ENCODE data around the gene TCF12.

The TCF12 gene

GRCh38 chr15:57221134-57221533 is 302.7 kb downstream of the TCF12 start:
- TF ChIP-seq REST (IDR thresholded peaks at IDR 0.05; ENCODE audit: low read depth) = no peak
- no peak for TF ChIP-seq TCF12 (IDR thresholded peaks at IDR 0.05; ENCODE audit: low read depth)

- no peak for TF ChIP-seq TCF12 (IDR thresholded peaks at IDR 0.05; ENCODE audit: low read depth)
- TF ChIP-seq TEAD4 (IDR thresholded peaks at IDR 0.05) = no peak
- no peak for TF ChIP-seq NFIC (IDR thresholded peaks at IDR 0.05)
- no peak for TF ChIP-seq FOXM1 (IDR thresholded peaks at IDR 0.05; ENCODE audit: borderline replicate concordance, low read depth)
- no peak for TF ChIP-seq RAD21 (IDR thresholded peaks at IDR 0.05; ENCODE audit: low read depth)
- no peak for TF ChIP-seq CEBPB (IDR thresholded peaks at IDR 0.05)
- TF ChIP-seq EP300 (IDR thresholded peaks at IDR 0.05; ENCODE audit: borderline replicate concordance) = no peak
- TF ChIP-seq YY1 (IDR thresholded peaks at IDR 0.05; ENCODE audit: low read depth) = no peak
- TF ChIP-seq REST (IDR thresholded peaks at IDR 0.05; ENCODE audit: low read depth) = no peak
- TF ChIP-seq EGR1 (IDR thresholded peaks at IDR 0.05) = no peak
- no peak for TF ChIP-seq USF1 (IDR thresholded peaks at IDR 0.05)
- TF ChIP-seq TAF1 (IDR thresholded peaks at IDR 0.05; ENCODE audit: low read depth) = no peak
- no peak for TF ChIP-seq ZBTB7A (IDR thresholded peaks at IDR 0.05; ENCODE audit: low read depth)
- no peak for TF ChIP-seq CREB1 (IDR thresholded peaks at IDR 0.05; ENCODE audit: low read depth)
- TF ChIP-seq MAX (IDR thresholded peaks at IDR 0.05) = no peak
These were observed 304.9 kb downstream of the TCF12 start for GRCh38 chr15:57223345-57223744.

GRCh38 chr15:57223887-57224286 is 305.4 kb downstream of the TCF12 start:
- TF ChIP-seq FOXM1 (IDR thresholded peaks at IDR 0.05; ENCODE audit: borderline replicate concordance, low read depth) (no peak), NFIC (IDR thresholded peaks at IDR 0.05) (no peak), EP300 (IDR thresholded peaks at IDR 0.05; ENCODE audit: borderline replicate concordance) (no peak), MAX (IDR thresholded peaks at IDR 0.05) (no peak), CEBPB (IDR thresholded peaks at IDR 0.05) (no peak), TAF1 (IDR thresholded peaks at IDR 0.05; ENCODE audit: low read depth) (no peak)

- TF ChIP-seq CEBPB (IDR thresholded peaks at IDR 0.05) (no peak), EGR1 (IDR thresholded peaks at IDR 0.05) (no peak), MAX (IDR thresholded peaks at IDR 0.05) (no peak), USF1 (IDR thresholded peaks at IDR 0.05) (no peak), ZBTB7A (IDR thresholded peaks at IDR 0.05; ENCODE audit: low read depth) (no peak), RAD21 (IDR thresholded peaks at IDR 0.05; ENCODE audit: low read depth) (no peak)
These were observed 306.2 kb downstream of the TCF12 start for GRCh38 chr15:57224664-57225063.

GRCh38 chr15:57227166-57227565 is 308.7 kb downstream of the TCF12 start:
- no peak for TF ChIP-seq NFIC (IDR thresholded peaks at IDR 0.05)
- TF ChIP-seq ZBTB7A (IDR thresholded peaks at IDR 0.05; ENCODE audit: low read depth) = no peak
- TF ChIP-seq TCF12 (IDR thresholded peaks at IDR 0.05; ENCODE audit: low read depth) = no peak
- no peak for TF ChIP-seq TAF1 (IDR thresholded peaks at IDR 0.05; ENCODE audit: low read depth)
- TF ChIP-seq REST (IDR thresholded peaks at IDR 0.05; ENCODE audit: low read depth) = no peak
